Neural cell (in vitro differentiated cells): ENCODE measurements around the gene CAMKMT. TPM values are rescaled to one million over a fixed set of nuclear protein-coding genes. Genes with fewer than 3 reads are reported as not detected.

ENCODE experiments used
- H2AFZ ChIP-seq: fragments of 200-600, 300-800 bp; sonication (generic), shearing (Covaris generic); 2 replicates; pipeline ENCODE4 v1.6.0; 2014; ENCODE audit warnings: low read depth, mild to moderate bottlenecking, antibody characterized with exemption, low read length, moderate library complexity
- H3F3A ChIP-seq: fragments of 200-600 bp; shearing (Covaris generic); 2 replicates; pipeline ENCODE4 v1.6.1; 2016; ENCODE audit warnings: mild to moderate bottlenecking, moderate library complexity, mixed read lengths, antibody characterized with exemption, low read length; ENCODE audit not compliant: insufficient read depth, poor library complexity, severe bottlenecking
- H3K27ac ChIP-seq: fragments of 200-600, 300-800 bp; sonication (generic), shearing (Covaris generic); 2 replicates; pipeline ENCODE4 v1.5.1; 2014; ENCODE audit warnings: mild to moderate bottlenecking, low read length, moderate library complexity
- H3K27me3 ChIP-seq: fragments of 300-800, 200-600 bp; sonication (generic), shearing (Covaris generic); 2 replicates; pipeline ENCODE4 v1.6.0; 2014; ENCODE audit warnings: mild to moderate bottlenecking, low read depth, low read length, moderate library complexity; ENCODE audit not compliant: insufficient read depth
- H3K36me3 ChIP-seq: fragments of 300-800, 200-600 bp; sonication (generic), shearing (Covaris generic); 2 replicates; pipeline ENCODE4 v1.5.1; 2014; ENCODE audit warnings: mild to moderate bottlenecking, antibody characterized with exemption, low read length, moderate library complexity; ENCODE audit not compliant: insufficient read depth
- H3K4me2 ChIP-seq: fragments of 300-800, 200-600 bp; sonication (generic), shearing (Covaris generic); 2 replicates; pipeline ENCODE4 v1.6.0; 2014; ENCODE audit warnings: mild to moderate bottlenecking, low read length
- H3K4me3 ChIP-seq: fragments of 300-800, 200-600 bp; sonication (generic), shearing (Covaris generic); 2 replicates; pipeline ENCODE4 v1.5.1; 2014; ENCODE audit warnings: mild to moderate bottlenecking, low read length, moderate library complexity
- H3K79me2 ChIP-seq: fragments of 200-600 bp; shearing (Covaris generic); replicated peaks from 2 replicates; pipeline ENCODE4 v1.6.0; 2014; ENCODE audit warnings: mild to moderate bottlenecking, low read length, moderate library complexity; ENCODE audit not compliant: insufficient read depth
- H3K9ac ChIP-seq: fragments of 300-800, 200-600 bp; sonication (generic), shearing (Covaris generic); 2 replicates; pipeline ENCODE4 v1.6.1; 2016; ENCODE audit warnings: mild to moderate bottlenecking, low read length, mixed read lengths
- H3K9me2 ChIP-seq: fragments of 200-600 bp; shearing (Covaris generic); 2 replicates; pipeline ENCODE4 v1.6.1; 2016; ENCODE audit warnings: mild to moderate bottlenecking, low read length, mixed read lengths; ENCODE audit not compliant: insufficient read depth
- H3K9me3 ChIP-seq: fragments of 200-600, 300-800 bp; sonication (generic), shearing (Covaris generic); 2 replicates; pipeline ENCODE4 v1.6.1; 2016; ENCODE audit warnings: mild to moderate bottlenecking, mixed run types, low read length, moderate library complexity, mixed read lengths
- H4K20me1 ChIP-seq: fragments of 200-600 bp; shearing (Covaris generic); 2 replicates; pipeline ENCODE4 v1.6.1; 2016; ENCODE audit warnings: mild to moderate bottlenecking, mixed run types; ENCODE audit not compliant: insufficient read depth
- EP300 ChIP-seq: fragments of 450-650 bp; conservative IDR thresholded peaks from 2 replicates; pipeline ENCODE4 v1.6.1; 2014; ENCODE audit warnings: antibody characterized with exemption, mild to moderate bottlenecking, moderate library complexity; ENCODE audit not compliant: poor library complexity, severe bottlenecking
- EZH2 ChIP-seq: fragments of 200-600, 300-800 bp; shearing (Covaris generic), sonication (generic); IDR thresholded peaks from 2 replicates; pipeline ENCODE4 v1.6.1; 2014; ENCODE audit warnings: antibody characterized with exemption, low read length, borderline replicate concordance, mild to moderate bottlenecking; ENCODE audit not compliant: insufficient read depth, poor library complexity, severe bottlenecking
- MXI1 ChIP-seq: fragments of 450-650 bp; conservative IDR thresholded peaks from 2 replicates; pipeline ENCODE4 v1.6.1; 2014; ENCODE audit warnings: antibody characterized with exemption, mild to moderate bottlenecking; ENCODE audit not compliant: poor library complexity, severe bottlenecking
- POLR2AphosphoS5 ChIP-seq: IDR thresholded peaks from 2 replicates; pipeline ENCODE4 v1.6.1; 2012
- RAD21 ChIP-seq: fragments of 450-650 bp; conservative IDR thresholded peaks from 2 replicates; pipeline ENCODE4 v1.6.1; 2014; ENCODE audit warnings: antibody characterized with exemption, mild to moderate bottlenecking, moderate library complexity
- SMC3 ChIP-seq: fragments of 450-650 bp; conservative IDR thresholded peaks from 2 replicates; pipeline ENCODE4 v1.6.1; 2014; ENCODE audit warnings: antibody characterized with exemption, mild to moderate bottlenecking, moderate library complexity; ENCODE audit not compliant: poor library complexity
- TAF1 ChIP-seq: IDR thresholded peaks from 2 replicates; pipeline ENCODE4 v1.6.1; 2012; ENCODE audit warnings: low read depth
- polyA plus RNA-seq: library from polyadenylated mRNA; depleted of rRNA; stranded (reverse); fragments of >200 nt; gene quantifications from 2 replicates; pipeline ENCODE4 v1.2.3, GENCODE V29; 2014
- TF ChIP-seq, protein P1 (sequence below): IDR thresholded peaks from 2 replicates; pipeline ENCODE4 v1.6.1; 2012; ENCODE audit warnings: borderline replicate concordance
- TF ChIP-seq, protein P2 (sequence below): fragments of 450-650 bp; IDR thresholded peaks from 2 replicates; pipeline ENCODE4 v1.5.1; 2014; ENCODE audit warnings: antibody characterized with exemption, mild to moderate bottlenecking, moderate library complexity; ENCODE audit not compliant: poor library complexity, severe bottlenecking

CAMKMT gene
- polyA plus RNA-seq, 1 donor from 2014 or later = 5.1 TPM

DNA sequence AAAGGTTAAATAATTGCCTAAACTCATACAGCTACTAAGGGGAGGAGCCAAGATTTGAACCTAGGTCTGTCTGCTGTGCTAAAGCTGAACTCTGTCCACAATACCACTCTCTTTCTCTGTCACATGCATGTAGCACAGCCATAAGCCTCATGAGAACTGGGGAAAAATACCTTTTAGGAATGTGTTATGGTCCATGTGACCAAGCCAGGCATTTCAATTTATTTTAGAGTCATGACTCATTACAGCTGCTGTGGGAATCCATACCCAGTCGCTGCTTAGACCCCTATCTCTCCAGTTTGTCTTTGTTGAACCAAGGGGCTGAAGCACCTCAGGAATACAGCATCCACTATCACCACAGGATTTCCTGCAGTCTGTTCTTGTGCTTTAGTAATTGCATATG lies 379.8 kb downstream of the CAMKMT start:
- H3K9me3 ChIP-seq = no peaks in the 10 kb centered on the region
- no peaks in the 10 kb centered on the region for H3K36me3 ChIP-seq
- H3K4me3 ChIP-seq = no peak overlapping the region
- H2AFZ ChIP-seq = no peak overlapping the region
- peaks cover 5% of the 10 kb centered on the region for H3K27me3 ChIP-seq
- no peak overlapping the region for H3K9ac ChIP-seq
- no peak overlapping the region for H3K27ac ChIP-seq
- no peaks in the 10 kb centered on the region for H4K20me1 ChIP-seq
- H3K79me2 ChIP-seq = no peaks in the 10 kb centered on the region
- H3F3A ChIP-seq = peaks cover 3% of the 10 kb centered on the region
- H3K9me2 ChIP-seq = no peaks in the 10 kb centered on the region
- H3K4me2 ChIP-seq = no peak overlapping the region
- TF ChIP-seq POLR2AphosphoS5 (no peak), EZH2 (no peak), RAD21 (no peak), TAF1 (no peak), MXI1 (no peak), SMC3 (no peak), EP300 (no peak)
- TF ChIP-seq, protein P1, sequence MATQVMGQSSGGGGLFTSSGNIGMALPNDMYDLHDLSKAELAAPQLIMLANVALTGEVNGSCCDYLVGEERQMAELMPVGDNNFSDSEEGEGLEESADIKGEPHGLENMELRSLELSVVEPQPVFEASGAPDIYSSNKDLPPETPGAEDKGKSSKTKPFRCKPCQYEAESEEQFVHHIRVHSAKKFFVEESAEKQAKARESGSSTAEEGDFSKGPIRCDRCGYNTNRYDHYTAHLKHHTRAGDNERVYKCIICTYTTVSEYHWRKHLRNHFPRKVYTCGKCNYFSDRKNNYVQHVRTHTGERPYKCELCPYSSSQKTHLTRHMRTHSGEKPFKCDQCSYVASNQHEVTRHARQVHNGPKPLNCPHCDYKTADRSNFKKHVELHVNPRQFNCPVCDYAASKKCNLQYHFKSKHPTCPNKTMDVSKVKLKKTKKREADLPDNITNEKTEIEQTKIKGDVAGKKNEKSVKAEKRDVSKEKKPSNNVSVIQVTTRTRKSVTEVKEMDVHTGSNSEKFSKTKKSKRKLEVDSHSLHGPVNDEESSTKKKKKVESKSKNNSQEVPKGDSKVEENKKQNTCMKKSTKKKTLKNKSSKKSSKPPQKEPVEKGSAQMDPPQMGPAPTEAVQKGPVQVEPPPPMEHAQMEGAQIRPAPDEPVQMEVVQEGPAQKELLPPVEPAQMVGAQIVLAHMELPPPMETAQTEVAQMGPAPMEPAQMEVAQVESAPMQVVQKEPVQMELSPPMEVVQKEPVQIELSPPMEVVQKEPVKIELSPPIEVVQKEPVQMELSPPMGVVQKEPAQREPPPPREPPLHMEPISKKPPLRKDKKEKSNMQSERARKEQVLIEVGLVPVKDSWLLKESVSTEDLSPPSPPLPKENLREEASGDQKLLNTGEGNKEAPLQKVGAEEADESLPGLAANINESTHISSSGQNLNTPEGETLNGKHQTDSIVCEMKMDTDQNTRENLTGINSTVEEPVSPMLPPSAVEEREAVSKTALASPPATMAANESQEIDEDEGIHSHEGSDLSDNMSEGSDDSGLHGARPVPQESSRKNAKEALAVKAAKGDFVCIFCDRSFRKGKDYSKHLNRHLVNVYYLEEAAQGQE = no peak
- TF ChIP-seq, protein P2, sequence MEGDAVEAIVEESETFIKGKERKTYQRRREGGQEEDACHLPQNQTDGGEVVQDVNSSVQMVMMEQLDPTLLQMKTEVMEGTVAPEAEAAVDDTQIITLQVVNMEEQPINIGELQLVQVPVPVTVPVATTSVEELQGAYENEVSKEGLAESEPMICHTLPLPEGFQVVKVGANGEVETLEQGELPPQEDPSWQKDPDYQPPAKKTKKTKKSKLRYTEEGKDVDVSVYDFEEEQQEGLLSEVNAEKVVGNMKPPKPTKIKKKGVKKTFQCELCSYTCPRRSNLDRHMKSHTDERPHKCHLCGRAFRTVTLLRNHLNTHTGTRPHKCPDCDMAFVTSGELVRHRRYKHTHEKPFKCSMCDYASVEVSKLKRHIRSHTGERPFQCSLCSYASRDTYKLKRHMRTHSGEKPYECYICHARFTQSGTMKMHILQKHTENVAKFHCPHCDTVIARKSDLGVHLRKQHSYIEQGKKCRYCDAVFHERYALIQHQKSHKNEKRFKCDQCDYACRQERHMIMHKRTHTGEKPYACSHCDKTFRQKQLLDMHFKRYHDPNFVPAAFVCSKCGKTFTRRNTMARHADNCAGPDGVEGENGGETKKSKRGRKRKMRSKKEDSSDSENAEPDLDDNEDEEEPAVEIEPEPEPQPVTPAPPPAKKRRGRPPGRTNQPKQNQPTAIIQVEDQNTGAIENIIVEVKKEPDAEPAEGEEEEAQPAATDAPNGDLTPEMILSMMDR = no peak

- Histone ChIP-seq H3K79me2 (no peaks in the 10 kb centered on the region), H3F3A (peaks cover 3% of the 10 kb centered on the region), H4K20me1 (no peaks in the 10 kb centered on the region), H3K27me3 (peaks cover 8% of the 10 kb centered on the region), H3K9ac (no peak overlapping the region), H3K4me3 (no peak overlapping the region), H3K36me3 (no peaks in the 10 kb centered on the region), H3K27ac (no peak overlapping the region), H3K9me2 (no peaks in the 10 kb centered on the region), H3K4me2 (no peak overlapping the region), H2AFZ (no peak overlapping the region), H3K9me3 (no peaks in the 10 kb centered on the region)
- TF ChIP-seq EP300 (no peak), EZH2 (no peak), RAD21 (no peak), TAF1 (no peak)
- TF ChIP-seq, protein P2 = no peak
Measured at GRCh38 chr2:44742057-44742456, 380.3 kb downstream of the CAMKMT start.
